HFF-Myc (cell line): ENCODE measurements around the gene CST9.
A peak's percentile ranks its signal among the peaks of the same experiment; 100 is the strongest.
"Not testable (repeated sequence)": the region's sequence is repeated elsewhere in the genome, so short reads cannot be mapped to it uniquely, and the experiment has no call there.

Source experiments
- DNase-seq: peaks from one replicate; pipeline ENCODE4 v3.0.0-alpha.2; 2011; ENCODE audit warnings: low read depth; ENCODE audit errors: extremely low read depth
- H3K4me3 ChIP-seq: replicated peaks from 2 replicates; pipeline ENCODE4 v1.5.1; 2011; ENCODE audit warnings: low read depth, mild to moderate bottlenecking, control low read depth, low read length
- TF ChIP-seq, protein P1 (sequence below): IDR thresholded peaks from 2 replicates; pipeline ENCODE4 v1.5.1; 2012; ENCODE audit warnings: mild to moderate bottlenecking, low read depth, low read length, control low read depth; ENCODE audit errors: missing control alignments

CST9 gene

GRCh38 chr20:23638309-23638708 lies 32.6 kb upstream of the CST9 start:
- H3K4me3 ChIP-seq: no peak overlapping the region
- TF ChIP-seq, protein P1, sequence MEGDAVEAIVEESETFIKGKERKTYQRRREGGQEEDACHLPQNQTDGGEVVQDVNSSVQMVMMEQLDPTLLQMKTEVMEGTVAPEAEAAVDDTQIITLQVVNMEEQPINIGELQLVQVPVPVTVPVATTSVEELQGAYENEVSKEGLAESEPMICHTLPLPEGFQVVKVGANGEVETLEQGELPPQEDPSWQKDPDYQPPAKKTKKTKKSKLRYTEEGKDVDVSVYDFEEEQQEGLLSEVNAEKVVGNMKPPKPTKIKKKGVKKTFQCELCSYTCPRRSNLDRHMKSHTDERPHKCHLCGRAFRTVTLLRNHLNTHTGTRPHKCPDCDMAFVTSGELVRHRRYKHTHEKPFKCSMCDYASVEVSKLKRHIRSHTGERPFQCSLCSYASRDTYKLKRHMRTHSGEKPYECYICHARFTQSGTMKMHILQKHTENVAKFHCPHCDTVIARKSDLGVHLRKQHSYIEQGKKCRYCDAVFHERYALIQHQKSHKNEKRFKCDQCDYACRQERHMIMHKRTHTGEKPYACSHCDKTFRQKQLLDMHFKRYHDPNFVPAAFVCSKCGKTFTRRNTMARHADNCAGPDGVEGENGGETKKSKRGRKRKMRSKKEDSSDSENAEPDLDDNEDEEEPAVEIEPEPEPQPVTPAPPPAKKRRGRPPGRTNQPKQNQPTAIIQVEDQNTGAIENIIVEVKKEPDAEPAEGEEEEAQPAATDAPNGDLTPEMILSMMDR: no peak
- DNase-seq: no peak

DNA sequence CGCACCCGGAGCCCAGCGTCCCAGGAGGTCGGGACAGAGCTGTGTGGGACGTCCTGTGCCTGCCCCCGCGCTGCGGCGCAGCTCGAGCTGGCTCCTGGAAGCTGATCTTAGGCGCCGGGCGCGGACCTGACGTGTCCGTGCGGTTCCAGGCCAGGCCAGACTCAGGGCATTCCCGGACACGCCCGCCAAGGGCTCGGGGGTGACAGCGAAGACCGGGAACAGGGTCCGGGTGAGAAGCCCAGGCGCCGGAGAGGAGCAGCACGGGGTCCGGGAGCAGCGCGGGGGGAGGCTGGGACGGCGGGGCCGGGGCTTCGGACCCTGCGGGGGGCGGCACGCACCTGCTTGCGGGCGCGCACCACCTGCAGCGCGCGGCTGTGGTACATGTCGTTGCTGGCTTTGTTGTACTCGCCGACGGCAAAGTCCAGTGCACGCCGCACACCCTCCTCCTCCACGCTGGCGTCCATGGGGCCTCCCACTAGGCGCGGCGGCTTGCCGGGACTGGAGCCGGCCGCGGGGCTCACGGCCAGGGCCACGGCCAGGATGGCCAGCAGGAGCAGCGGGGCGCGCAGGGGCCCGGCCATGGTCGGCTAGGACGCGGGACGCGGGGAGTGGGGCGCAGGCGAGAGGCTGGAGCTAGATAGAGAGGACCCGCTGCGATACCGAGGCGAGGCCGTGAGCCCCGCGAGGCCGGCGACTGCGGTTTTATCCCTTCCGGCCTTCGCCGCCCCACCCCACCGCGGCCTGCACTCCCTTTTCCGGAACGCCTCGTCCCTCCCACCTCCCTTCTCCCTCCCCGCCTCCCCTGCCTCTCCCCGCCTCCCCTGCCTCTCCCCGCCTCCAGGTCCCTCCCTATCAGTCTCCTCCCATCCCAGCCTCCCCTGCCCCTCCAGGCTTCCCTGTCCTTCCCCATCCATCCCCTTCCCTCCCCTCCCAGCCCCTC lies 31.8 kb upstream of the CST9 start, which contains the start of gene CST3:
TSS of gene CST3 (minus strand) at position 674 of the 940 bp plus-strand sequence. CDS start at position 581, 93 bp downstream.
- DNase-seq: peak; percentile 56
- peak within 1 kb of the TSS; percentile 71 for H3K4me3 ChIP-seq
- TF ChIP-seq, protein P1: no peak

- peak overlapping the region; percentile 71 for H3K4me3 ChIP-seq
- no peak for DNase-seq
- TF ChIP-seq, protein P1: no peak
These were observed 31.2 kb upstream of the CST9 start for GRCh38 chr20:23636908-23637281.

DNA sequence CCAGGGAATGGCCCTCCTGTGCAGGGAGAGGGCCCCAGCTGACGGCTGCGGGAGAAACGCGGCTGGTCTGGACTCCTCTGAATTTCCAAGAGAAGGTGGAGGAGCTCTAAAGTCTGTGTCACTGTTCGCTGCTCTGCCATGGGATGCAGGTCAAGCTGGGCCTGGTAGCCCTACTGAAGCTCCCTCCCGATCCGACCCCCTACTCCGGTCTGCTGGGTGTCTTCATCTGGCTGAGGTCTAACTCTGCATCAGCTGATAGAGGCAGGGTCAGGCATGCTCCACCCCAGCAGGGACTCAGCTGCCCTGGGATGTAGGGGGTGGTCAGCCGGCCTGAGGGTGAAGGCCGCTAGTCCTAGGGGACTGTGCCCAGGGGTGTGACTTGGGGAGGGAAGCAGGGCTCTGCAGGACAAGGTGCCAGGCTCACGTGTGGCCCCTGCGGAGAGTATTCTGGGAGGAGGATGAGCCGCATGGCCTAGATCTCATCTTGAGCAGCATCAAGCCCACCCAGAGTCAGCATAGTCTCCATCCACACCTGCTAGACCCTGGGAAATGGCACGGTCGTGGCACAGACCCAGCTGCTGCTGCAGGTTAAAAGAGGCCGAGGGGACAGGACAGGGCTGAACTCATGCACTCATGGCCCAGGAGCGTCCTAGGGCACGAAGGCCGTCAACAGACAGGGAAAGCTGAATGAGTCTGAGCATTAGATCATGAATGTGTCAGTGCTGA lies 30.6 kb upstream of the CST9 start:
- DNase-seq: no peak
- peak overlapping the region; percentile 71 for H3K4me3 ChIP-seq
- TF ChIP-seq, protein P1: no peak

DNA sequence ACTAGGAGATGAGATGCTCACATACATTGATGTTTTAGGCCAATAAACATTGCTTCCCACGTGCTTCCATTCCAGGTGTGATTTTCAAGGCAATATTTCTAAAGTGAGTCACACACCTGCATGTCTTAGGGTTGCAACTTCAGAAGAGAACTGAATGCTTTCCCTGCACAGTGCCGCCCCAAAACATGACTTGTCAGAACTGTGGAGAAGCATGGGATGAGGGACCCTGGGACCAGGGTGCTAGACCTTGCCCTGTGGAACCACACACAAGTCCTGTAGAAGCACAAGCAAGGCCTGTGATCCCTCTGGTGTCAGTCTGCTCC lies 30.0 kb upstream of the CST9 start:
- not testable (repeated sequence) for DNase-seq
- H3K4me3 ChIP-seq: peak overlapping the region; percentile 71

GRCh38 chr20:23634985-23635767 lies 29.5 kb upstream of the CST9 start:
- TF ChIP-seq, protein P1: no peak
- DNase-seq: no peak

More at GRCh38 chr20:23634985-23635767, 29.5 kb upstream of the CST9 start:
- H3K4me3 ChIP-seq: peak overlapping the region; percentile 71
